HG02610 (cell line): ENCODE measurements around the gene ZNF488.
"Not testable (repeated sequence)": the region's sequence is repeated elsewhere in the genome, so short reads cannot be mapped to it uniquely, and the experiment has no call there.

Experiments used
- ATAC-seq: cut with Tn5 transposase; IDR thresholded peaks from one replicate; pipeline ENCODE4 v1.9.1; 2021; ENCODE audit warnings: mild to moderate bottlenecking, moderate library complexity; ENCODE audit not compliant: unreplicated experiment

Gene ZNF488

DNA sequence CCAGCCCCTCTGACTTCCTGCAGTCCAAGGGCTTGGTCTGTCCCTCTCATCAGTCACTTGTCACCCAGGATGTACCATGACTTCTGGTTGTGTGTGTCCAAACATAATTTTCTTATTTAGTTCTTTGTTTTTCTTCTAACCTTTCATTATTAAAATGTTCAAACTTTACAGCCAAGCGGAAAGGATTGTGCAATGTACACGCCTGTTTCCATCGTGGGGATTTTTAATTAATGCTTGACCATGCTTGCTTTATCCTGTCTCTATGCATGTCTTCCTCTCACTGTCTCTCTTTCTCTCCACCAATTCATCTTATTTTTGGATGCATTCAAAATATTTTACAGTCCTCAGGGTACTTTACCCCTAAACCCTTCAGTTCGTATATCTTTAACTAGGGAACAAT lies 26.2 kb upstream of the ZNF488 start:
- no peak for ATAC-seq

DNA sequence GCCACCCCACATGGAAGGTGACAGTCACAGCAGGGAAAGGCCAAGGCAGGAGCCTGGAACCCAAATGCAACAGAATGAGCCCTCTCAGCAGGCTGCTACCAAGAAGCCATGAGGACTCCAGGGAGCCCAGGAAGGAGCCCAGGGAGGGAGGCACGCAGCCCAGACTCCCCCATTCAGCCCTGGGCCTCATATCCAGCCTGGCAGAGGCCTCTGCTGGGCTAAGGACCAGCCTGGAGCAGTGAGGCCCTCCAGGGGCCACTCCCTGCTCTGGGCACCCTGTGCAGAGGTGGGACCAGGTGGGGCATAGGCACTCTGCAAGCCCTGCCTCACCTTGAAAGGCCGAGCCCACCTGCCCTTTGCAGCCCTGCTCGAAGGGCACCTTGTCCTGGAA lies 25.8 kb upstream of the ZNF488 start:
- ATAC-seq: no peak

DNA sequence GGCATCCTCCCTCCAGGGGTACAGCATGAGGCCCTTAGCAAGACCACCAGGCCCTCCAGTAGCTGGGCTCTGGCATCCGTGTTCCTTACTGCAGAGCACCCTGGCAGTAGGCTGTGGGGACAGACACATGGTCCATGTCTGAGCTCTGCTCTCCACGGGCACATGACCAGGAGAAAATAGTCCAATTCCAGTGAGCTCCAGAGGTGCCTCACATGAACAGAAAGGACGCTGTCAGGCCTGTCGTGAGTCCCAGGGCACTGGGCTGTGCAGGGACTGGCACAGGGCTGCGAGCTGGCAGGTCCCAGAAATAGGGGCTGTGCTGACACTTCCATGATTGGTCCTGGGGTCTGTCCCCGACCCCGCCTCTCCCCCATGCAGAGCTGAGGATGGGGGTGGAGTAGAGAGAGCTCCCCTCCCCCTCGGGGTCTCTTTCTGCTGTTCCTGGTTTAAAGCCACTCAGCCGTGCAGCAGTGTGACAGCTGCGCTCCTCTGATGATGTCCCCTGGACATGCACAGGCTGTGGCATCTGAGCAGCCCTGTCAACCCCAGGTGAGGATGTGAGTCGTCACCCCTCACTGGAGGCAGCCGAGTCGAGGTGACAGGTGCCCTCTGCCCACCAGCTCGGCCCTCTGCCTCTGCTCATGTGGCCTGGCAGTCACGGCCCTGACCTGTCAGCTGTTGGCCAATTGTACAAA lies 25.2 kb upstream of the ZNF488 start:
- no peak for ATAC-seq

DNA sequence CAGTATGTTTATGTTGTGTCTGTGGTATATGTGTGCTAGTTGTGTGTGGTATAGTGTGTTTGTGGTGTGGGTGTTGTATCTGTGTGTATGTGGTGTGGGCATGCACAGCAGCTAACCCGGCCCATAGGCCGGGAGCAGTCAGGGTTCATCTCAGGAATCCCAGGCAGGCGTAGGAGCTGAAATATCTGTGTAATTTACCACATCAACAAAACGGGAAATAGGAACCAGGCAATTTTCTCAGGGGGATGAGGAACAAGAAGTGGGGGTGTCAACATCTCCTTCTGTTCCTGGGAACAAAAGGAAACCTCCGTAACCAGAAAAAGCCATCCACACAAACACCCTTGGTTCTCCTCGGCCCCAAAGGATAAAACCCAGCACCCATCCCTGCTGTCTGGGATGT lies 24.5 kb upstream of the ZNF488 start:
- no peak for ATAC-seq

DNA sequence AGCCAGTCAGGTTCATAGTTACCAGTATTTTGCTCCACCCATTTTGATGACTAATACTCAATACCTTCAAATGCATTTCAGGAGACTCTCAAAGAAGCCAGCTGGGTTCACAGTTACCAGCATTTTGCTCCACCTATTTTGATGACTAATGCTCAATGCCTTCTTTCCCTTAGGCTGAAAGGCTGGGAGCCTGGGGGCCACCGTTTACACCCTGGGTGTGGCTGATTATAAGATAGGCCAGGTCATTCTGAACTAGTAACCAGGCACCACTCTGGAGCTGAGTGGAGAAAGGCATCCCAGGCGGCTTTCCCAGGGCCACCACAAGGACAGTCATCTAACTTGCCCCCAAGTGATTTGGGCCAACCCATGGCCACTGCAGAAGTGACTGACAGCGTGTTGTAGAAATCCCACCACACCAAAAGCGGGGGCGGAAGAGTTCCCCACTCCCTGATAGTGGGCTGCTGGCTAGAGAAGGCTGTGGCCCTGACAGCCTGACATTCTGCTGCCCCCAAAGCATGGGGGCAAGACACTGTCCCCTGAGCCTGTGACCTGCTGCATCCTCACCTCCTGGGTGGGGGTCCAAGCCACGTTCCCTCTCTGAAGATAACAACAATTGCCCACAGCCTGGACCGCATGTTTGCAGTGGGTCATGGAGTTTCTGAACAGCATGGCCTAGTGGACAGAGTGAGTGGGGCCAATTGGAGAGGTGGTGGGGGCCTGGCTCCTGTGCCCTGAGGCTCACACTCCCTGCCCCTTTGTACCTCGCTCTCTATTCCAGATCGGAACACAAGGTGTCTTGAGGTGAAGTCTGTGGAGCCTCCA lies 23.0 kb upstream of the ZNF488 start:
- ATAC-seq: no peak

DNA sequence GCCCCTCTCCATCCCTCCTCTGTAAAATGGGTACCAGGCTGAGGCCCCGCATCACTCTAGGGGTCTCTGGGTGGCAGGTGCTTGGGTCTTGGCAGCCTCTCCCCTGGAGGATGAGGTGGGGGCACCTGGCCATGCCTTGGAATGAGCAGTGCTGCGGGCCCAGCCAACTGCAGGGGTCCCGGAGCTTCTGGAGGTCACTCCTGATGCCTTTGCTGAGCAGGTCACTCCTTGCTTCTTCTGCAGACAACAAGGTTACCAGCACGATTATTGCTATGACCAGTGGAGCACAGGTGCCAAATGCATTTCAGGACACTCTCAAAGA lies 22.4 kb upstream of the ZNF488 start:
- no peak for ATAC-seq

DNA sequence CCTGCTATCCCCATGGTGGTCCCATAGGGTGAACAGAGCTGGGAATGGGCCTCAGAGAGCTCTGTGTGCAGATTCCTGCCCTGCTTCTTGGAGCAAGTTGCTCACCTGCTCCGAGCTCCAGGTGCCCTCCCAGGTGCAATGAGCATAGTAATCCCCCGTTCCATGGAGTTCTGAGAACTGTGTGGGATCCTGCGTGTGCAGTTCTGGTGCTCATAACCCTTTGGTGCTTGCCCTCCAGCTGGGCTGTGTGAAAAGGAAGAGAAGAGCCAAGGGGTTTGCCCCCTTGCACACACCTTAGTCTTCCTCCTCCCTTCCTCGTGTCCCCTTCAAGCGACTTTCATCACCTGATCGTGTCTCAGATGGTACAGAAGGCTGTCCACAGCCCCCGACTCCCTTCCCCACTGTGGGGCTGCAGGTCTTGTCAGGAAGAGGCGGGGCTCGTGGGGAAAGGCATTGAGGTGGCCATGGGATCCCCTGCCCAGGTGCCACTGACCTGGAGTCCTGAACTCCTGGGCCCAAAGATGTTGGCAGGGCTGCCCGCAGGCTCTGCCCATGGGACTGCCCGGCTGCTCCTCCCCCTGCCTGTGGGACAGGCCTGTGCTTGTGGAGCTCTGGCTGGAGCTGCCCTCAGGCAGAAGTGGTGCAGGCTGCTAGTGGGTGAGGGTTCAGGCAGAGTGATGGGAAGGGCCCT lies 21.9 kb upstream of the ZNF488 start:
- ATAC-seq: no peak

DNA sequence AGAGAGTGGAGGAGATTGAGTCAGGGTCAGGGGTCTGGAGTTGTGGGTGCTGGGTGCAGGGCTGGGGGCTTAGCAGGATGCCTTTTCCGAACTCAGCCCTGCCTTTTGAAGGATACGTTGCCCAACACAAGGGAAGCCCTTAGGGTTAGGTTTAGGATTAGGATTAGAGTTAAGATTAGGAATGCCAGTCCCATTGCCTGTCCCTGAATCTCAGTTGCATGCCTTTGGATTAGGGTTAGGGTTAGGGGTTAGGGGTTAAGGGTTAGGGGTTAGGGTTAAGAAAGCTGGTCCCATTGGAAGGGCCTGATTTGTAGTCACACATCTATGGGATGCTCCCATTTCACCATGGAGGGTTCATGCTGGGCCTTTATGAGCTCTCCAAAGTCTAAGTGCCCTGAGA lies 20.8 kb upstream of the ZNF488 start:
- no peak for ATAC-seq

DNA sequence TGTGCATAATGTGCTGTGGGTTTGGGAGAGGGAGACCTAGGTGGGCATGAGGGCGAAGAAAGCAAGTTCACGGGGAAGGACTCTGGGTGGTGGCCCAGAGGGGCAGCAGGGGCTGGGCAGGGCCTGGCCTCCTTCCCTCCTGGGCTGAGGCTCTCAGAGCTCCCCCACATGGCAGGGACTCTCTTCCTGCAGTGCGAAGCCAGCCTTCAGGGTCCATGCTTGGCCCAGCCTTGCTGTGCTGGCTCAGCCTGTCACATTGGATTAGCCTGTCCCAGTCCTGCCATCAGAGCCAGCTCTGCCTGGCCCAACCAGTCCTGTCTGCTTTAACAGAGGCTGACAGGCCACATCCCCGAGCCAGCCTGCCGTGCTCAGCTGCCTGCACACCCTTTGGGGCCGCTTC lies 20.4 kb upstream of the ZNF488 start:
- ATAC-seq: no peak

DNA sequence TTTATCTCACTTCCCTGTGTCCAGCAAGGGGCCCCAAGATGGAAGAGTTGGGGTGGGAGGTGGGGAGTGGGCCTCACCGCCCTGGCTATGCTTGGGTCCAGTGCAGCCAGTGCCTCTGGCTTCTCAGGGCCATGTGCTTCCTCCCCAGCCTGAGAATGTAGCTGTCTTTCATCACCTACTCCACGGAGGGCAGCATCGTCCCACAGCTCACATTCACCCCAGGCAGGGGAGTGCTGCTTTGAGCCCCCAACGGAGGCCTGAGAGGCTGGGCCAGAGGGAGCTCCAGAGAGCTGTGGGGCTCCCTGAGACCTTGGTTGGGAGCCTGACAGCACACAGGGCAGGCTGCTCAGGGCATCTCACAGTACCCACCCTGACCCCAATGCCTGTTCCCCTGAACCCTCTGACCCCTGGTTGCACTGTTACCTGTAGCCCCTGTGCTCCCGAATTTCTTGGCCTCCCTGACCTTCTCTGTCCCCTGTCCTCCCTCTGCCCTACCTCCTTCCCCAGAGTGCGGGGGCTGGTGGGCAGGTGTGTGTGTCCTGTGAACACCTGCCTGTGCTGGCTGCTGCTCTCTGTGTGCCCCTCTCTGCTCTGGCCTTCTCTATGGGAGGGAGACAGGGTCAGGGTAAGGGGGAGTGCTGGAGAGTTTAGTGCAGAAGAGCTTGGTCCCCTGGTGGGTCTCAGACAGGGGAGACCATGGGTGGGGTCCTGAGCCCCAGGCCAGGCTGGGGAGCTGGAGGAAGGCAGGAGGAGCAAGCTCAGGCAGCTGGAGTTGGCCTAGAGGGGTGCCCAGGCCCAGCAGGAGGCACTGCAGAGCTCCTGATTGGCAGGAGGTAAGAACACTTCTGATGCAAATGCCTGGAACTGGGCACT lies 19.6 kb upstream of the ZNF488 start:
- ATAC-seq: no peak

DNA sequence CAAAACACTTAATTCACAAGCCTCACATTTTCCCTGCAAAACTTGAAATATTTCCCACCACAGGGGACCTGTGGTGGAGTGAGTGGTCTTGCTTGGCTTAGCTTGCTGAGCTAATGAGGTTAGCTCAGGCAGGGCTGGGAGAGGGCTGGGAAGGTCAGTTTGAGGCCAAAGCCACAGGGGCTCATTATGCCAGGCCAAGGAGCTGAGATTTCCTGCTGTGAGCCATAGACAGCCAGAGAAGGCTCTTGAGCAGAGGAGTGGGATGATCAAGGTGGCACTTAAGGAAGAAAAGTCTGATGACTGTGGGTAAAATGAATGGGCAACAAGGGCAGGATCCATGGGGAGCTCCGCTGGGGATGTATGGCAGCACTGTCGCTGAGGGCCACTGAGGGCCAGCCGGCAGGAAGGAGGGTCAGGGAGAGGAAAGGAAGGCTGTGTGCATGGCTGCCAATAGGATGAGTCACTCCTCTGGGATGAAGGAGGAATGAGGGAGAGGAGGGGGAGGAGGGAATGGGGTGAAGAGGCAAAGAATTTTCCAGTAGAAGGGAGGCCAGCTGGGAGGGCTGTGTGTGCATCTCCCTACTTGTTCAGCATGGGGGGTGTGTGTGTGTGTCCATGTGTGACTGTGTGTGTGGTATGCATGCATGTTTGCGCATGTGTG lies 18.7 kb upstream of the ZNF488 start:
- no peak for ATAC-seq

DNA sequence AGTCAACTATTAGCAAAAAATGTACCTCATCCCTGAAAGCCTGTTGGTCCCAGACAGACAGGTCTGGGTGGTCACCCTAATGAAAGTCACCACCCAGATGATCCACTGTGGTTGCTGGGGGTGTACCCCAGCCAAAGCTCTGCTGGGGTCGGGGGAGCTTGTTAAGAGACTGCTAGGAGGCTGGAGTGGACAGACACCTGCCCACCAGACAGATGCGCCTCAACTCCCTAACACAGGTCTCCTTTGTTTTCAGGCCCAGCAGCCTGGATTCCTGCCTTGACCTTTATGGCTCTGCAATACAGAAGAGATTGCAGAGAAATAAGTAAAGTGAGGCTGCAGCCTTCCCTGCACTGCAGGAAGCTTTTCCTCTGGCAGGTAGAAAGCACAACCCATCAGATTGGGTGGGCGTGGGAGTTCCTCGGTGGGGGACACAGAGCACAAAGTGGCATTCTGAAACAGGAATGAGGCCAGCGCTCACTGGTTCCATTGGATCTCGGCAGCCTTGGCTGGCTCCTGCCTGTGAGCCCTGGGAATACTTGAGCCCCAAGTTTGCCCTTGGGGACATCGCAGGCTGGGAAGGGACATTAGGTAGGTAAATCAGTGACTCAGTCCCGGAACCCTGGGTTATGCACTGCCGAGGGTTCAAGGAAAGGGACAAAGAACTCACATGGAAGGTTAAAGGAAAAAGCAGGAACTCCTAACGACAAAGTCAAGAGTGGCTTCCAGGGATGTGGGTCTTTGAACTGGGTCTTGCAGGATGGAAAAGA lies 18.0 kb upstream of the ZNF488 start:
- no peak for ATAC-seq

DNA sequence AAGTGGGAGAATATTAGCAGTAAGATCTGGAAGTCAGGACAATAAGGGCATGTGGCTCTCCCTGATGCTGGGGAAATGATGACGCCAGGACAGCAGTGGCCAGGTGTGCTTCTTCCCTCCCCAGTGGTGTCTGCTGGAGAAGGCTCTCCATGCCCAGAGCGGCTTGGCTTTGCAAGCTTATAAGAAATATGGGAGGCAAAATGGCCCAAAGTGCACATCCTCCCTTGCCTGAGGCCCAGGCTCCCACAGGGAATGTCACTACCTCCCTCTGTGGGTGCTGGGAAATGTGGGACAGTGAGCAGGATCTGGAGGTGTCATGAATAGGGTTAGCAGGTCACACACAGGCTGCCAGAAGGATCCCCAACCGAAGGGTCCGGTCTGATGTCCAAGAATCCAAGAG lies 17.1 kb upstream of the ZNF488 start:
- ATAC-seq: no peak

DNA sequence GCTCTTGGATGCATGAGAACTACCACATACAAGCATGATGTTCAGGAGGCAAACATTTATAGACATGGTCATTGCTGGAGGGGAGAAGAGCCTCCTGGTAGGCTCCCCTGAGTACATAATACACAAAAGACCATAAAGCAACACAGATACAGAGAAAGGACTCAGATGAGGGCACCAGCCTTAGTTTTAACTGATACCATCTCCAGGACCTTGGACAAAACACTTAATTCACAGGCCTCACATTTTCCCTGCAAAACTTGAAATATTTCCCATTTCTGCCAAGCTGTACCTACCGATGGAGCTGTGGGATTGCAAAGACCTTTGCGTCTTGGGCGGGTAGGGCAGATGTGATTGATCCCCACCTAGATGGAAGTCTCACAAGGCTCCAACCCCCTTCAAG lies 16.7 kb upstream of the ZNF488 start:
- no peak for ATAC-seq

DNA sequence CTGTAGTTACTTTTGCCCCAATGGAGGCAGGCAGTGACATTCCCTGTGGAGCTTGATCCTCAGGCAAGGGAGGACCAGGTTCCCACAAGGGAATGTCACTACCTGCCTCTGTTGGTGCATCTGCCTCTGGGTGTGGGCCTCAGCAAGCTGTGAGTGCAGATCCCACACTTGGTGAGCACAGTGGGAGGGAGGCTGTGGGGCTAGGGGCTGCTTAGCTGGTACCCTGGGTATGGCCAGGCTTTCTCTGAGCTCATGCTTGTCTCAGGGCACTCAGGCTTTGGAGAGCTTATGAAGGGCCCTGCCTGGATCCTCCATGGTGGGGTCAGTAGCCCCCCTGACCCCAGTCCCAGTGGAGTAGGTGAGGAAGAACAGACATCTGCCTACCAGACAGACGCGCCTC lies 16.2 kb upstream of the ZNF488 start:
- ATAC-seq: no peak

DNA sequence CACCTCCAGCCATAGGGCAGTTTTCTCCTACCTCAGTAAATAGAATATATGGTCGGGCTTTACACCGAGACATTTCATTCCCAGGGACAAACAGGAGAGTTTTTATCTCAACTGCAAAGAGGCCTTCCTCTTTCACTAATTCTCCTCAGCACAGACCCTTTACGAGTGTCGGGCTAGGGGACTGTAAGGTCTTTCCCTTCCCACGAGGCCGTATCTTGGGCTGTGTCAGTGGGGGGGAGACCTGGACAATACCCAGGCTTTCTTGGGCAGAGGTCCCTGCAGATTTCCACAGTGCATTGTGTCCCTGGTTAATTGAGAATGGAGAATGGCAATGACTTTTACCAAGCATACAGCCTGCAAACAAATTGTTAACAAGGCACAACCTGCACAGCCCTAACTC lies 13.2 kb upstream of the ZNF488 start:
- ATAC-seq: no peak

DNA sequence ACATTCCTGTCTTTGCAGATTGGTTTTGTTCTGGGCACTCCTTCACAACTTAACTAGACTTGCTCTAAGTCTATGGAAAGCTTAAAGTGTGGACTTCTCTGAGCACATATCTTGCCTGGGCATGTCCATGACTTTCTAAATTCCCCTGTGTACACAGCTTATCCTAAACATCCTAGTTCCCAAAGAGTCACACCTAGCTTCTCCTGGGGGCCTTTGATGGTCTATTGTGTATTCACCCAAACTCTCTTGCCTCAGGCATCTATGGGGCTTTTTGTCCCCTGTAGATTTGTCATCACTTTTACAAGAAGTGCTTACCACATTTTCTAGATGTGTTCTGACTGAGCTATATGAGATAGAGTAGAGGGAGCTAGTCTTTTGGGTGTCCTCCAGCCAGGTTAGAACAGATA lies 12.2 kb upstream of the ZNF488 start:
- ATAC-seq: no peak

DNA sequence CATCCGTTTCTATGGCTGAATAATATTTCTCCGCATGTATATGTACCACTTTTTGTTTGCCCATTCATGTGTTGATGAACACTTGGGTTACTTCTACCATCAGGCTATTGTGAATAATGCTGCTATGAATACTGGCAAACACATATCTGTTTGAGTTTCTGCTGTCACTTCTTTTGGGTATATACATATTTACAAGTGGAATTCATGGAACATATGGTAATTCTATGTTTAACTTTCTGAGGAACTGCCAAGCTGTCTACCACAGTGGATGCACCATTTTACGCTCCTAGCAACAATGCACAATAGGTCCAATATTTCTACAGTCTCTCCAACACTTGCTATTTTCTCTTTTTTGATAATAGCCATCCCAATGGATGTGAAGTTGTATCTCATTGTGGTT lies 5.5 kb upstream of the ZNF488 start:
- ATAC-seq: no peak

DNA sequence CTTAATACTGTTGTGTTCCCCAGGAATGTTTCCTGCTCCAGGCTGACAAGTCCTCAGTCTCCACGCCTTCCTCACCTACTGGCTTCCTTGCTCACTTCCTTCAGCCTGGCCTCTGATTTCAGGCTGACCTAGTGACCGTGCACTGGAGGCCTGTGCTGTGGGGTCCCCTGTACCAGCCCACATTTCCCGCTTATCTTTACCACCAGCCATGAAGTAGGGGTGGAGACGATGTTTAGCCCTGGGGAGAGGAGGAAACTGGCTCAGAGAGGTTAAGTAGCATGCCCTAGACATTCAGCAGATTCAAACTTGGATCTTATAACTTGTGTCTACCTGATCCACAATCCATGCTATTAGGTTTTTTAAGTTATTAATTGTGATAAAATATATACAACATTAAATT lies 4.8 kb upstream of the ZNF488 start:
- ATAC-seq: no peak

DNA sequence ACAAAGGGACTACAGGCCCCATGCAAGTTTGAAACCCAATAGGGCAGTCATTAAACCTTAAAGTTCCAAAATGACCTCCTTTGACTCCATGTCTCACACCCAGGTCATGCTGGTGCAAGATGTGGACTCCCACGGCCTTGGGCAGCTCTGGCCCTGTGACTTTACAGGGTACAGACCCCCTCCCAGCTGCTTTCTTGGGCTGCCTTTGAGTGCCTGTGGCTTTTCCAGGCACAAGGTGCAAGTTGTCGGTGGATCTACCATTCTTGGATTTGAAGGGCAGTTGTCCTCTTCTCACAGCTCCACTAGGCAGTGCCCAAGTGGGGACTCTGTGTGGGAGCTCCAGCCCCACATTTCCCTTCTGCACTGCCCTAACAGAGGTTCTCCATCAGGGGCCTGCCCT lies 2.0 kb upstream of the ZNF488 start:
- not testable (repeated sequence) for ATAC-seq
